B cell (primary cell): ENCODE measurements around the gene DCPS.

ENCODE experiments used
- EZH2 ChIP-seq: IDR thresholded peaks from 2 replicates; pipeline ENCODE4 v1.6.1; 2012; ENCODE audit warnings: borderline replicate concordance, low read depth, mild to moderate bottlenecking, moderate library complexity, low read length; ENCODE audit not compliant: insufficient read depth, poor library complexity, severe bottlenecking
- TF ChIP-seq, protein P1 (sequence below): fragments of 200-600 bp; IDR thresholded peaks from one replicate; pipeline ENCODE4 v1.8.0; 2022; ENCODE audit warnings: antibody characterized with exemption, mild to moderate bottlenecking

DNA sequence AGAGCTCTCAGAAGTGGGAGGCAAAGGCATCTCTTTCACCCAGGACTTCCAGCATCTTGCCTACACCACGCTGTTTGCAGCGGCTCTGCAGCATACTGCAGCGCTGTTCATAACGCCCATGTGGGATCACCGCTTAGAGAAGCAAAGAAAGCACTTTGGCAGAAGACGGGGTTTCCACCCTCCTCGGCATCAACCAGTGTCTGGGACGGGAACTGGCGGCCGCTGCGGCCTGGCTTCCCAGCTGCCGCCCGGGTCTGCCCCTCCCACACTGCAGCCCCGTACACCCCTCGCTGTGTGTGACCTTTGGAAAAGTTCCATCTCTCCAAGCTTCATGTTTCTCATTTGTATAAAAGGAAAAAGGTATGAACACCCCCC is 21.5 kb upstream of the DCPS start:
- TF ChIP-seq, protein P1, sequence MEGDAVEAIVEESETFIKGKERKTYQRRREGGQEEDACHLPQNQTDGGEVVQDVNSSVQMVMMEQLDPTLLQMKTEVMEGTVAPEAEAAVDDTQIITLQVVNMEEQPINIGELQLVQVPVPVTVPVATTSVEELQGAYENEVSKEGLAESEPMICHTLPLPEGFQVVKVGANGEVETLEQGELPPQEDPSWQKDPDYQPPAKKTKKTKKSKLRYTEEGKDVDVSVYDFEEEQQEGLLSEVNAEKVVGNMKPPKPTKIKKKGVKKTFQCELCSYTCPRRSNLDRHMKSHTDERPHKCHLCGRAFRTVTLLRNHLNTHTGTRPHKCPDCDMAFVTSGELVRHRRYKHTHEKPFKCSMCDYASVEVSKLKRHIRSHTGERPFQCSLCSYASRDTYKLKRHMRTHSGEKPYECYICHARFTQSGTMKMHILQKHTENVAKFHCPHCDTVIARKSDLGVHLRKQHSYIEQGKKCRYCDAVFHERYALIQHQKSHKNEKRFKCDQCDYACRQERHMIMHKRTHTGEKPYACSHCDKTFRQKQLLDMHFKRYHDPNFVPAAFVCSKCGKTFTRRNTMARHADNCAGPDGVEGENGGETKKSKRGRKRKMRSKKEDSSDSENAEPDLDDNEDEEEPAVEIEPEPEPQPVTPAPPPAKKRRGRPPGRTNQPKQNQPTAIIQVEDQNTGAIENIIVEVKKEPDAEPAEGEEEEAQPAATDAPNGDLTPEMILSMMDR = no peak
- TF ChIP-seq EZH2 = no peak
